ENCODE data around the gene ZSWIM8. TPM values are rescaled to one million over a fixed set of nuclear protein-coding genes. Genes with fewer than 3 reads are reported as not detected.

ZSWIM8 gene
- total RNA-seq, 2 donors from 2014 or later, result 34.5 to 70.9 TPM

DNA sequence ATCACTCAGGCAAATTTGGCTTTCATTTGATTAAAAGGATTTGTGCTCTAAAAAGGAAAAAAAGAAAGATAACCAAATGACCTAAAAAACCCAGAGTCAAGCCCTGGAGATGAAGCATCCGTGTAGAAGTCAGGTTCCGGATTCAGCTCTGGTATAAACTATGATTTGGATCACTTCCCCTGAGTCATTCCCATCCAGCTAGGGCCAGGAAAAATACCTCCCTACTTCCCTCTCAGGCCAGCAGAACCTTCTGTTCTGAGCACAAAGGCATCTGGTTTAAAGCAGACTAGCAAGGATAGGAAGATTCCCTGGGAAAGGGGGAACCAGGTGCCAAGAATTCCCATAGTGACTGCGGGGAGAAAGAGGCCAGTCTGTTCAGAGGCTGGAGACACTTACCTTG lies 51.7 kb downstream of the ZSWIM8 start:
- no peaks in the 10 kb centered on the region for H3K9me3 ChIP-seq
- WGBS, 2 donors, result 87% methylated on average over 3 of the region's 3 CpGs
- intact Hi-C loops (cut with DNase I), result no loop called here
- no peak overlapping the region for H3K27ac ChIP-seq
- ATAC-seq, result no peak
- H3K27me3 ChIP-seq, result no peaks in the 10 kb centered on the region
- TF ChIP-seq POLR2A (IDR thresholded peaks at IDR 0.05), result no peak
- TF ChIP-seq, protein P1, sequence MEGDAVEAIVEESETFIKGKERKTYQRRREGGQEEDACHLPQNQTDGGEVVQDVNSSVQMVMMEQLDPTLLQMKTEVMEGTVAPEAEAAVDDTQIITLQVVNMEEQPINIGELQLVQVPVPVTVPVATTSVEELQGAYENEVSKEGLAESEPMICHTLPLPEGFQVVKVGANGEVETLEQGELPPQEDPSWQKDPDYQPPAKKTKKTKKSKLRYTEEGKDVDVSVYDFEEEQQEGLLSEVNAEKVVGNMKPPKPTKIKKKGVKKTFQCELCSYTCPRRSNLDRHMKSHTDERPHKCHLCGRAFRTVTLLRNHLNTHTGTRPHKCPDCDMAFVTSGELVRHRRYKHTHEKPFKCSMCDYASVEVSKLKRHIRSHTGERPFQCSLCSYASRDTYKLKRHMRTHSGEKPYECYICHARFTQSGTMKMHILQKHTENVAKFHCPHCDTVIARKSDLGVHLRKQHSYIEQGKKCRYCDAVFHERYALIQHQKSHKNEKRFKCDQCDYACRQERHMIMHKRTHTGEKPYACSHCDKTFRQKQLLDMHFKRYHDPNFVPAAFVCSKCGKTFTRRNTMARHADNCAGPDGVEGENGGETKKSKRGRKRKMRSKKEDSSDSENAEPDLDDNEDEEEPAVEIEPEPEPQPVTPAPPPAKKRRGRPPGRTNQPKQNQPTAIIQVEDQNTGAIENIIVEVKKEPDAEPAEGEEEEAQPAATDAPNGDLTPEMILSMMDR (IDR thresholded peaks at IDR 0.05), result no peak
- H3K36me3 ChIP-seq (replicated peaks in 1 of 2; ENCODE audit: insufficient read depth in 1 of 2, low read depth in 2 of 2), result peaks cover 0 to 2% of the 10 kb centered on the region in 2 donors
- H3K4me3 ChIP-seq, result no peak overlapping the region
- H3K4me1 ChIP-seq, result no peaks in the 10 kb centered on the region
- no peak for DNase-seq

DNA sequence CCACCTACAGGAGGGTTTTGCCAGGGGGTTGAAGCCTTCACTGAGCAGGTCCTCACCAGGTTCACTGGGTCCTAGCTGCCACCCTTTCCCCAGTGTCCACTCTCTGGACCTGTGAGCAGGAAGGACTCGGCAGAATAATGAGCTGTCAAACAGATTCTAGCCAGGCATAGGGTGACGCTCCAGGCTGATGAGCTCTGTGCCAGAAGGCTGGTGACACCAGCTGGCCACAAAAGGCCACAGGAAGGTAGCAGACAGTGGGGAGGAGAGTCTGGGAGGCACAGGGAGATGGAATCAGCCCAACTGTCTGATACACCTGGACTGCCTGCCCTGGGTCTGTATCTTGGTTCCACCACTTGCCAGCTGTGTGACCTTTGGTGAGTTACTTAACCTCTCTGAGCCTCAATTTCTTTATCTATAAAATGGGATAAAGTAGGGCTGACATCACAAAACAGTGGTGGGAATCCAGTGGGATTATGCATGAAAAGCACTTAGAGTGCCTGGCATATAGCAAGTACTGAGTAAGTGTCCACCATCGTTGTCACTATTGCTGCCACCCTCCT lies 52.7 kb downstream of the ZSWIM8 start:
- Histone ChIP-seq H3K4me1 (no peaks in the 10 kb centered on the region), H3K36me3 (replicated peaks in 1 of 2; ENCODE audit: insufficient read depth in 1 of 2, low read depth in 2 of 2) (peaks cover 0 to 4% of the 10 kb centered on the region in 2 donors), H3K27ac (no peak overlapping the region), H3K9me3 (no peaks in the 10 kb centered on the region), H3K27me3 (no peaks in the 10 kb centered on the region), H3K4me3 (no peak overlapping the region)
- 82% methylated on average over 3 of the region's 3 CpGs for WGBS, 2 donors
- intact Hi-C loops (cut with DNase I), result no loop called here
- DNase-seq, result no peak
- TF ChIP-seq POLR2A (IDR thresholded peaks at IDR 0.05), result no peak
- TF ChIP-seq, protein P1 (IDR thresholded peaks at IDR 0.05), result no peak
- no peak for ATAC-seq

DNA sequence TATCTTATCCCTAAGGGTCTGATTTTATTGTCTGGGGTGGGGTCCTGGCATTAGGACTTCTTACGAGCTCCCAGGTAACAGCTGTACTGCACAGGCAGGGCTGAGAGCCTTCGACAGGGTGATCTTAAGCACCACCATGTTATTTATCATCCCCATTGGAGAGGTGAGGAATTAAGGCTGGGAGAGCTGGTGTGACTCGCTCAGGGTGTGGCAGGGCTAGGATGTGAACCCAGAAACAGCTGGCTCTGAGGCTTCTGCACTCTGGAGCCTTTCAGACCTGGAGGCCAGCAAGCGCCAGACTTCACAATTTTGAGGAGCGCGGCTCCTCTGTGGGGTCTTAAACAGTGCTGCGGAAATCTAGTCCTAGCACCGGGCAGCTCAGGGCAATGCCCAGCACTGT lies 53.4 kb downstream of the ZSWIM8 start:
- DNase-seq (no peak), ATAC-seq (no peak)
- TF ChIP-seq, protein P1 (IDR thresholded peaks at IDR 0.05), result no peak
- no peak for TF ChIP-seq POLR2A (IDR thresholded peaks at IDR 0.05)
- intact Hi-C loops (cut with DNase I), result no loop called here
- Histone ChIP-seq H3K36me3 (replicated peaks in 1 of 2; ENCODE audit: insufficient read depth in 1 of 2, low read depth in 2 of 2) (peaks cover 0 to 4% of the 10 kb centered on the region in 2 donors), H3K27ac (no peak overlapping the region), H3K9me3 (no peaks in the 10 kb centered on the region), H3K4me1 (no peaks in the 10 kb centered on the region), H3K27me3 (no peaks in the 10 kb centered on the region), H3K4me3 (no peak overlapping the region)
- WGBS, 2 donors, result 96% methylated on average over 6 to 8 of the region's 8 CpGs

DNA sequence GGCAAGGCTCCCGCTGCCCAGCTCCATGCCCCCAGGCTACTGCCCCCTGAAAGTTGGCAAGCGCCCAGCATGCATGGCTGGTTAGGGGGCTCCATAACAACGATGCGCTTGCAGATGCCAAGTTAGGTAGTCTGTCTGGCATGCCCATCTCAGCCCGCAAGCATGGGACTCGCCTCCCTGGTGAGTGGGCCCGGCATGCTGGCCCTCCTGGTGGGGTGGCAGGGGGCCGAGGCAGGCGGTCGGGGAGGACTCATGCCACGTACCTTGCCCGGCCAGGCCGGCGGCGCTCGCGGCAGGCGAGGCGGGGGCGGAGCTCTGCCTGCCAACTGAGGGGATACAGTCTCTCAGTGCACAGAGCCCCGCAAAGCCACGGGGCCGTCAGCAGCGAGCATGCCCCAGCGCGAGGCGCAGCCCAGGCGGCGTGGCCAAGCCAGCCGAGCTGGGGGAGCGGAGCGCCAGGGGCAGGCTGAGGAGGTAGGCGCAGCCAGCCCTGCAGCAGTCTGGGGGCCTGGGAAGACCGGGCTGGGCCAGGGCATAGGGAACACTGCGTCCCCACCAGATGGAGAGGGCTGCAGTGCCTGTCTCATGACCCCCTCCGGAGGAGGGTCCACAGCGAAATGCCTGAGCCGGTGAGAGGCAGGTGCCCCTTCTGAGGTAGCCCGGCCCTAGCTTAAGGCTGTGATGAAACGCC lies 54.0 kb downstream of the ZSWIM8 start:
- Histone ChIP-seq H3K27me3 (no peaks in the 10 kb centered on the region), H3K36me3 (replicated peaks in 1 of 2; ENCODE audit: insufficient read depth in 1 of 2, low read depth in 2 of 2) (peaks cover 0 to 4% of the 10 kb centered on the region in 2 donors), H3K9me3 (no peaks in the 10 kb centered on the region), H3K4me1 (no peaks in the 10 kb centered on the region), H3K4me3 (no peak overlapping the region), H3K27ac (no peak overlapping the region)
- WGBS, 2 donors, result 94 to 100% methylated on average over 1 to 39 of the region's 40 CpGs
- TF ChIP-seq POLR2A (IDR thresholded peaks at IDR 0.05), result no peak
- TF ChIP-seq, protein P1 (IDR thresholded peaks at IDR 0.05), result no peak
- no peak for DNase-seq
- ATAC-seq, result no peak
- intact Hi-C loops (cut with DNase I), result no loop called here

DNA sequence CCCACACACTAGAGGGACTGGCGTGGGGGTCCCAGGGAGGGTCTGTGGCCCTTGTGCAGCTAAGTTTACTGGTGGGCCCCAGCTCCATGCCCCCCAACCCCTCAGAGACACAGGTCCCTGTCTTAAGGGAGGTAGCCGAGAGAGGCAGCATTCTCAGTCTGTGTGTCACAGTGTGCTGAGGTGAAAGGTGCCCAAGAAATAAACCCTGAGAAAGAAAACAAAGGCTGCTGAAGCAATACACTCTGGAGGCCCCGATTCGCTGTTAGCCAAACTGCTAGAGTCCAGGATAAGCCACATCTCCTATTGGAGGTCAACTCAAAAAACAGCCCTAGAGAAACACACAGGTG lies 54.6 kb downstream of the ZSWIM8 start:
- Histone ChIP-seq H3K9me3 (no peaks in the 10 kb centered on the region), H3K27ac (no peak overlapping the region)
- intact Hi-C loops (cut with DNase I), result no loop called here

More for the DNA sequence above, 54.6 kb downstream of the ZSWIM8 start:
- H3K27me3 ChIP-seq, result no peaks in the 10 kb centered on the region
- DNase-seq, result no peak
- peaks cover 0 to 4% of the 10 kb centered on the region in 2 donors for H3K36me3 ChIP-seq (replicated peaks in 1 of 2; ENCODE audit: insufficient read depth in 1 of 2, low read depth in 2 of 2)
- no peak for ATAC-seq
- WGBS, 2 donors, result 96 to 100% methylated on average over 3 to 4 of the region's 4 CpGs
- no peak overlapping the region for H3K4me3 ChIP-seq
- TF ChIP-seq, protein P1 (IDR thresholded peaks at IDR 0.05), result no peak
- TF ChIP-seq POLR2A (IDR thresholded peaks at IDR 0.05), result no peak
- H3K4me1 ChIP-seq, result no peaks in the 10 kb centered on the region
